OCI-LY7 (cell line): ENCODE data around the gene ACSF2. TPM values are rescaled to one million over a fixed set of nuclear protein-coding genes. Genes with fewer than 3 reads are reported as not detected.

Source experiments
- BruUV-seq: library from RNA; stranded (reverse); fragments of 400-500 nt; replicated peaks from 2 replicates; lab custom pipeline; 2021; lab: Mats Ljungman, UMichigan
- CTCF ChIA-PET: fragments of 300-600 bp; sonication (Branson Sonifier 250); formaldehyde crosslinking; loops from one replicate; lab custom pipeline; 2022; ENCODE audit warnings: antibody characterized with exemption; ENCODE audit not compliant: unreplicated experiment; lab: Charles Lee
- POLR2A ChIA-PET: fragments of 300-600 bp; sonication (Branson Sonifier 250); formaldehyde crosslinking; loops from one replicate; lab custom pipeline; 2022; ENCODE audit warnings: antibody characterized with exemption; lab: Charles Lee
- DNase-seq: peaks from one replicate; pipeline ENCODE4 v3.0.0-alpha.2; 2015; ENCODE audit warnings: low spot score
- H2AFZ ChIP-seq: fragments of 200-600 bp; sonication (generic), shearing (Covaris generic); 2 replicates; pipeline ENCODE4 v1.6.1; 2014; ENCODE audit warnings: mild to moderate bottlenecking, antibody characterized with exemption, low read length, moderate library complexity
- H3K27ac ChIP-seq: fragments of 200-600 bp; sonication (generic); 2 replicates; pipeline ENCODE4 v1.5.1; 2014; ENCODE audit warnings: mixed run types, low read depth, mild to moderate bottlenecking, moderate library complexity, low read length, inconsistent platforms; ENCODE audit not compliant: poor library complexity, severe bottlenecking
- H3K36me3 ChIP-seq: fragments of 200-600 bp; sonication (generic); 2 replicates; pipeline ENCODE4 v1.6.1; 2014; ENCODE audit warnings: mild to moderate bottlenecking, antibody characterized with exemption, low read length, moderate library complexity, mixed read lengths; ENCODE audit not compliant: insufficient read depth
- H3K4me1 ChIP-seq: fragments of 200-600 bp; sonication (generic); 2 replicates; pipeline ENCODE4 v1.5.1; 2014; ENCODE audit warnings: mild to moderate bottlenecking, low read length; ENCODE audit not compliant: insufficient read depth, poor library complexity, severe bottlenecking
- H3K4me2 ChIP-seq: fragments of 200-600 bp; sonication (generic); 2 replicates; pipeline ENCODE4 v1.6.1; 2014; ENCODE audit warnings: mild to moderate bottlenecking, low read length
- H3K4me3 ChIP-seq: fragments of 200-600 bp; sonication (generic); 2 replicates; pipeline ENCODE4 v1.5.1; 2014; ENCODE audit warnings: mild to moderate bottlenecking, low read depth, low read length; ENCODE audit not compliant: poor library complexity, severe bottlenecking
- H3K79me2 ChIP-seq: fragments of 200-600 bp; sonication (generic); 2 replicates; pipeline ENCODE4 v1.6.1; 2016; ENCODE audit warnings: low read depth, mild to moderate bottlenecking, low read length, moderate library complexity, mixed read lengths; ENCODE audit not compliant: insufficient read depth
- H3K9me2 ChIP-seq: fragments of 200-600 bp; sonication (generic); 2 replicates; pipeline ENCODE4 v1.6.1; 2016; ENCODE audit warnings: mild to moderate bottlenecking, low read length, mixed read lengths; ENCODE audit not compliant: insufficient read depth
- H3K9me3 ChIP-seq: fragments of 200-600 bp; sonication (generic); 2 replicates; pipeline ENCODE4 v1.6.1; 2014; ENCODE audit warnings: mild to moderate bottlenecking, mixed run types, low read length, mixed read lengths
- H4K20me1 ChIP-seq: fragments of 200-600 bp; sonication (generic); 2 replicates; pipeline ENCODE4 v1.6.1; 2014; ENCODE audit warnings: mild to moderate bottlenecking, antibody characterized with exemption, low read length, moderate library complexity, mixed read lengths; ENCODE audit not compliant: insufficient read depth
- EZH2phosphoT487 ChIP-seq: fragments of 200-600 bp; sonication (generic); IDR thresholded peaks from 2 replicates; pipeline ENCODE4 v1.6.1; 2018; ENCODE audit warnings: low read depth, borderline replicate concordance, mild to moderate bottlenecking, mixed run types, antibody characterized with exemption, low read length, moderate library complexity, mixed read lengths
- intact Hi-C: fragments of 100-400 bp; cut with micrococcal nuclease; formaldehyde crosslinking; loops from one replicate; pipeline ENCODE4 v1.10.0; 2022; ENCODE audit not compliant: unreplicated experiment
- total RNA-seq, 2 experiments: library from RNA; depleted of rRNA in 1 of 2; stranded (reverse); fragments of >200 nt in 1 of 2; shearing (Covaris generic) in 1 of 2; gene quantifications; 2 replicates each; pipeline ENCODE4 v1.2.3, GENCODE V29; 2014 to 2022
- TF ChIP-seq, protein P1 (sequence below): fragments of 200-600 bp; sonication (generic); conservative IDR thresholded peaks from 2 replicates; pipeline ENCODE4 v1.5.1; 2014; ENCODE audit warnings: mild to moderate bottlenecking, antibody characterized with exemption, low read length, moderate library complexity, mixed read lengths

The ACSF2 gene
- total RNA-seq, 2 experiments from 2014 or later = 38.6 to 42.7 TPM

DNA sequence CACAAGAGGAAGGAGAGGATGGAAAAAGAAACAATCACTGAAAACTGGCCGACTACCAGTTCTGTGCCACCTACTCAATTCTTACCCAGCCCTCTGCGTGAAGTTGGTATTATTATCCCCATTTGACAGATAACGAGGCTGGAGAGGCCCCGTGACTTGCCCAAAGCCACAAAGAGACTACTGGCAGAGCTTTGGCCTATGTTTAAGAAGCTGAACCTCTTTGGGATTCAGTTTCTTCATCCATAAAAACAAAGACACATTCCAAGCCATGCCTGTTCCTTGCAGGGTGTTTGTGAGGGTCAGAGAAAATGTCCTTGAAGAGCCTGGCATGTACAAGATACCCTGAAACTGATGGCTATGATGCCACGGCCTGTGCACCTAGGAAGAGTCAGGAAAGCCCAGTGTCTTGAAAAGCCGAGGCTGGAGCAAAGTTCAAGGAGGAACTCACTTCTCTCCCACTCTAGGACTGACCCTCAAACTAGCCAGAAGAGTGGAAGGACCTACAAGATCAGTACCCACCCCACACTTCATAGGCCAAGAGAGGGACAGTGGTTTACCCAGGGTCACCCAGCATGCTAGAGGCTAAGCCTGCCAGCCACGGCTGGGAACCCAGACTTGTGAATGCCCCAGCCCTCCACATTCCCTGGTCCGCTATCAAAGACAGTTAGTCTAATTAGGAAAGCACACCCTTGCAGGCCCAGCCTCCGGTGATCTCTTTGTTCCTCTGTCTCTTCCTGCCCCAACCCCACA, 1.6 kb upstream of the ACSF2 start:
- Histone ChIP-seq H2AFZ (no peak overlapping the region), H3K4me1 (peaks cover 40% of the 10 kb centered on the region), H3K79me2 (no peaks in the 10 kb centered on the region), H3K36me3 (no peaks in the 10 kb centered on the region), H3K27ac (no peak overlapping the region), H4K20me1 (no peaks in the 10 kb centered on the region), H3K4me2 (no peak overlapping the region), H3K9me2 (no peaks in the 10 kb centered on the region), H3K9me3 (no peaks in the 10 kb centered on the region; the same call in 1 of the 2 replicates), H3K4me3 (no peak overlapping the region)
- no peak for TF ChIP-seq EZH2phosphoT487
- TF ChIP-seq, protein P1, sequence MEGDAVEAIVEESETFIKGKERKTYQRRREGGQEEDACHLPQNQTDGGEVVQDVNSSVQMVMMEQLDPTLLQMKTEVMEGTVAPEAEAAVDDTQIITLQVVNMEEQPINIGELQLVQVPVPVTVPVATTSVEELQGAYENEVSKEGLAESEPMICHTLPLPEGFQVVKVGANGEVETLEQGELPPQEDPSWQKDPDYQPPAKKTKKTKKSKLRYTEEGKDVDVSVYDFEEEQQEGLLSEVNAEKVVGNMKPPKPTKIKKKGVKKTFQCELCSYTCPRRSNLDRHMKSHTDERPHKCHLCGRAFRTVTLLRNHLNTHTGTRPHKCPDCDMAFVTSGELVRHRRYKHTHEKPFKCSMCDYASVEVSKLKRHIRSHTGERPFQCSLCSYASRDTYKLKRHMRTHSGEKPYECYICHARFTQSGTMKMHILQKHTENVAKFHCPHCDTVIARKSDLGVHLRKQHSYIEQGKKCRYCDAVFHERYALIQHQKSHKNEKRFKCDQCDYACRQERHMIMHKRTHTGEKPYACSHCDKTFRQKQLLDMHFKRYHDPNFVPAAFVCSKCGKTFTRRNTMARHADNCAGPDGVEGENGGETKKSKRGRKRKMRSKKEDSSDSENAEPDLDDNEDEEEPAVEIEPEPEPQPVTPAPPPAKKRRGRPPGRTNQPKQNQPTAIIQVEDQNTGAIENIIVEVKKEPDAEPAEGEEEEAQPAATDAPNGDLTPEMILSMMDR = no peak
- CTCF ChIA-PET = interaction anchor here (0.6 kb wide), 1 partner anchor 27 kb away, joined by 3 read pairs; the partner anchor contains the start of gene LRRC59
- DNase-seq = no peak
- intact Hi-C loops = no loop called here
- POLR2A ChIA-PET = interaction anchor here (0.6 kb wide), 1 partner anchor 282 kb away, joined by 9 read pairs; no protein-coding TSS in a partner anchor
- no TSS peak for BruUV-seq

DNA sequence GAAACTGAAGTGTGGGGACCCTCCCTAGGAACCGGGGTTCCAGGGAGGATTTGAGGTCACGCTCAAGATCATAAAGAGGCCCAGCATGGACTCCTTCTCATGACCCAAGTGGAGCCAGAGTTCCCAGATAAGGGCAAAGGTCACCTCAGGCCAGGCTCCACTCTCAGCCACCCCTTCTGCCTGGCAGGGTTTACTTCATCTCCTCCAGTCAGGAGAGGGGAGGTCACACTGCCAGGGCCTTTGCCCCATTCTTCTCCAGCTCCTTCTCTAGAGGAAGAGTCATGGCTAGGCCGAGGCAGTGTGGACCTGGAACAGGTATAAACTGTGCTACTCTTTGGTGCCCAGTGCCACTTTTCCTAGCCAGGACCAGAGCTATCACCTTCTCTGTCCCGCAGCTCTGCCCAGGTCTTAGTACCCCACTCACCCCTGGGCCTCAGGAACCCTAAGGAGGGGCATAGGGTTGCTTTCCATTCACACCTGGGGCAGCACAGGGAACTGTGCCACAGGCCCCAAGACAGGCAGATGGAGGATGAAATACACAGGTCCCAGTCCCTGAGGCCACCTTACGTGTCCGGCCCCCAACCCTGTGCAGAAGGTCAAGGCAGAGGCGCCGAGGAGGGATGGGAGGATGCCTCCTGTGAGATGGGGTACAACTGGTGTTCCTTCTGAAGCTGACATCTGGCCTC, 879 bp upstream of the ACSF2 start:
- Histone ChIP-seq H4K20me1 (no peaks in the 10 kb centered on the region), H3K4me3 (peak overlapping the region; percentile 76), H3K9me3 (no peaks in the 10 kb centered on the region), H3K4me2 (peak overlapping the region; percentile 80), H3K27ac (no peak overlapping the region), H2AFZ (peak overlapping the region; percentile 85; the same call in 1 of the 2 replicates), H3K79me2 (no peaks in the 10 kb centered on the region), H3K36me3 (no peaks in the 10 kb centered on the region), H3K9me2 (no peaks in the 10 kb centered on the region), H3K4me1 (peaks cover 40% of the 10 kb centered on the region)
- no TSS peak for BruUV-seq
- POLR2A ChIA-PET = interaction anchor here (2.2 kb wide), 1 partner anchor 28 kb away, joined by 11 read pairs; the partner anchor contains the start of gene LRRC59
- no peak for DNase-seq
- TF ChIP-seq, protein P1 = no peak
- no peak for TF ChIP-seq EZH2phosphoT487
- CTCF ChIA-PET = interaction anchor here (0.6 kb wide), 2 partner anchors 28 to 64 kb away, joined by 3 to 13 read pairs; partner anchors contain the start of gene LRRC59
- intact Hi-C loops = no loop called here
